Measurements from ENCODE around the gene PRR15L. TPM values are rescaled to one million over a fixed set of nuclear protein-coding genes. Genes with fewer than 3 reads are reported as not detected.

Gene PRR15L
- total and polyA plus RNA-seq, 2 of the 8 experiments (the other 6 are each of a cell fraction or from before 2014, with no cell fraction given), result 0.26 to 1.1 TPM

GRCh38 chr17:47982645-47983390 is 25.1 kb upstream of the PRR15L start:
- Histone ChIP-seq H2BK12ac (ENCODE audit: low read depth, low read length) (no peak overlapping the region), H3K9me3 (ENCODE audit: insufficient read depth in 2 of 2, low read depth in 1 of 2, low read length in 1 of 2) (no peaks in the 10 kb centered on the region), H2BK15ac (ENCODE audit: low read length) (no peak overlapping the region), H2AFZ (ENCODE audit: low read length) (no peak overlapping the region), H2AK5ac (ENCODE audit: low read depth, low read length) (no peak overlapping the region), H4K20me1 (replicated peaks in 1 of 2; ENCODE audit: control insufficient read depth in 1 of 2, insufficient read depth in 2 of 2, low read length in 2 of 2) (no peaks in the 10 kb centered on the region), H3K79me1 (ENCODE audit: low read depth, low read length) (peaks cover 3% of the 10 kb centered on the region; the same call in 1 of the 2 replicates), H3K4me3 (ENCODE audit: extremely low read depth in 1 of 4, insufficient read depth in 2 of 4, low read depth in 3 of 4, low read length in 4 of 4) (no peak overlapping the region), H3K4me2 (ENCODE audit: insufficient read depth in 1 of 2, low read depth in 2 of 2, low read length in 2 of 2) (no peak overlapping the region), H4K91ac (replicated peaks; ENCODE audit: insufficient read length, low read length) (no peak overlapping the region), H3K56ac (replicated peaks; ENCODE audit: insufficient read length, low read depth, low read length) (no peak overlapping the region), H3K9ac (replicated peaks in 1 of 4; ENCODE audit: extremely low read depth in 1 of 4, low read depth in 3 of 4, low read length in 3 of 4) (no peak overlapping the region), H3K27ac (ENCODE audit: low read depth, low read length) (0 out of 2 replicates have a peak overlapping the region, but pooled peaks have one; percentile 22), H4K8ac (ENCODE audit: extremely low read depth, insufficient read depth, low read length) (no peak overlapping the region), H3K18ac (ENCODE audit: extremely low read depth, low read length) (no peak overlapping the region), H3K4me1 (replicated peaks in 1 of 4; ENCODE audit: control insufficient read depth in 3 of 4, insufficient read depth in 4 of 4, low read length in 3 of 4) (peaks cover 3 to 12% (median 9%) of the 10 kb centered on the region in 4 experiments), H2BK120ac (replicated peaks; ENCODE audit: low read depth, low read length) (no peak overlapping the region), H2BK5ac (ENCODE audit: low read depth, low read length) (no peak overlapping the region), H3K23ac (ENCODE audit: insufficient read length) (no peak overlapping the region), H3K36me3 (ENCODE audit: control insufficient read depth in 2 of 4, insufficient read depth in 4 of 4, low read length in 3 of 4) (peaks cover 19 to 58% (median 39%) of the 10 kb centered on the region in 4 experiments; a peak in 7 of 8 replicates), H2BK20ac (ENCODE audit: low read length) (no peak overlapping the region), H3K23me2 (ENCODE audit: low read depth, low read length) (no peaks in the 10 kb centered on the region), H3K4ac (replicated peaks; ENCODE audit: insufficient read length, low read depth, low read length) (no peak overlapping the region), H3K79me2 (ENCODE audit: control insufficient read depth in 1 of 2, insufficient read depth in 2 of 2, low read length in 2 of 2) (no peaks in the 10 kb centered on the region), H3K27me3 (replicated peaks in 1 of 4; ENCODE audit: control insufficient read depth in 3 of 4, extremely low read depth in 1 of 4, insufficient read depth in 3 of 4, low read length in 3 of 4) (no peaks in the 10 kb centered on the region), H3K14ac (ENCODE audit: insufficient read length) (no peak overlapping the region), H4K5ac (ENCODE audit: insufficient read length, low read depth, low read length) (no peak overlapping the region)
- ChIA-PET POLR2A (ENCODE audit: partially characterized antibody) (interaction anchor here (1.0 to 3.6 kb wide), 5 partner anchors 12 to 36 kb away, joined by 3 to 17 read pairs (median 4); partner anchors contain the start of gene CDK5RAP3), CTCF (ENCODE audit: partially characterized antibody) (interaction anchor here (0.7 to 40.5 kb wide), 10 partner anchors 12 to 138 kb away, joined by 3 to 1010 read pairs (median 4); partner anchors contain the start of genes CDK5RAP3, PNPO and PRR15L)
- DNase-seq (ENCODE audit: low read depth in 1 of 2, low spot score in 2 of 2) (no peak), FAIRE-seq (no peak)
- 91% methylated on average over 9 of the region's 9 CpGs; no CpG with 5 or more reads in 1 of the 2 experiments for WGBS, 2 experiments (ENCODE audit: extremely low coverage in 1 of 2, insufficient coverage in 1 of 2, insufficient read length in 1 of 2, insufficient replicate concordance in 2 of 2, low coverage in 1 of 2, low lambda C conversion rate in 2 of 2, missing lambda C conversion rate in 1 of 2)

All from H1 (cell line).